ENCODE data around the gene POLR1G. TPM values are rescaled to one million over a fixed set of nuclear protein-coding genes. Genes with fewer than 3 reads are reported as not detected.

The POLR1G gene
- total RNA-seq, 2 experiments from 2014 or later, result 9.8 to 11.6 TPM

- POLR2A ChIA-PET, result interaction anchor here (0.7 kb wide), 1 partner anchor 323 kb away, joined by 3 read pairs; no protein-coding TSS in a partner anchor
- Mint-ChIP-seq H3K36me3 (ENCODE audit: low read depth) (peaks cover 1% of the 10 kb centered on the region), H3K4me3 (peak overlapping the region; percentile 44), H3K27me3 (no peaks in the 10 kb centered on the region), H3K4me1 (ENCODE audit: low read depth) (peaks cover 14% of the 10 kb centered on the region), H3K27ac (no peak overlapping the region), H3K9me3 (no peaks in the 10 kb centered on the region)
- no peak for TF ChIP-seq CTCF (IDR thresholded peaks at IDR 0.05)
- DNase-seq (no peak), ATAC-seq (no peak)
- intact Hi-C loops (cut with micrococcal nuclease), result no loop called here
- CTCF ChIA-PET, result interaction anchor here (1.3 kb wide), 1 partner anchor 30 kb away, joined by 5 read pairs; no protein-coding TSS in a partner anchor
These were observed 37.6 kb upstream of the POLR1G start for GRCh38 chr19:45368737-45369340.

- Mint-ChIP-seq H3K27ac (peak within 1 kb of the TSS; percentile 99), H3K9me3 (no peaks in the 10 kb centered on the region), H3K4me1 (ENCODE audit: low read depth) (peaks cover 14% of the 10 kb centered on the region), H3K4me3 (peak within 1 kb of the TSS; percentile 91), H3K27me3 (no peaks in the 10 kb centered on the region), H3K36me3 (ENCODE audit: low read depth) (peaks cover 1% of the 10 kb centered on the region)
- ChIA-PET CTCF (interaction anchor here (1.2 to 1.3 kb wide), 3 partner anchors 32 to 115 kb away, joined by 4 to 6 read pairs (median 4); no protein-coding TSS in a partner anchor), POLR2A (interaction anchor here (0.6 to 1.1 kb wide), 2 partner anchors 32 to 51 kb away, joined by 3 to 4 read pairs; no protein-coding TSS in a partner anchor)
- ATAC-seq (peak; percentile 100), DNase-seq (peak; percentile 99)
- TF ChIP-seq CTCF (IDR thresholded peaks at IDR 0.05), result no peak
- intact Hi-C loops (cut with micrococcal nuclease), result no loop called here
These were observed 35.8 kb upstream of the POLR1G start, which contains the start of gene ERCC2 for GRCh38 chr19:45370410-45371204. Gene ERCC2 (minus strand): TSS chr19:45370573. CDS start chr19:45370540, 33 bp downstream.

- no peaks in the 10 kb centered on the region for H3K4me1 Mint-ChIP-seq (ENCODE audit: low read depth)
- H3K36me3 Mint-ChIP-seq (ENCODE audit: low read depth), result no peaks in the 10 kb centered on the region
- intact Hi-C loops (cut with micrococcal nuclease), result no loop called here
- H3K27me3 Mint-ChIP-seq, result no peaks in the 10 kb centered on the region
- ChIA-PET POLR2A (interaction anchor here (1.5 kb wide), 1 partner anchor 19 kb away, joined by 3 read pairs; no protein-coding TSS in a partner anchor), CTCF (no interaction called here)
- TF ChIP-seq CTCF (IDR thresholded peaks at IDR 0.05), result no peak
- no peak overlapping the region for H3K4me3 Mint-ChIP-seq
- DNase-seq (no peak), ATAC-seq (no peak)
- no peak overlapping the region for H3K27ac Mint-ChIP-seq
- H3K9me3 Mint-ChIP-seq, result no peaks in the 10 kb centered on the region
These were observed 30.3 kb upstream of the POLR1G start for GRCh38 chr19:45376045-45376724.

- no peak for TF ChIP-seq CTCF (IDR thresholded peaks at IDR 0.05)
- ChIA-PET POLR2A (no interaction called here), CTCF (no interaction called here)
- Mint-ChIP-seq H3K27ac (no peak overlapping the region), H3K9me3 (no peaks in the 10 kb centered on the region), H3K27me3 (peaks cover 4% of the 10 kb centered on the region), H3K36me3 (ENCODE audit: low read depth) (no peaks in the 10 kb centered on the region), H3K4me1 (ENCODE audit: low read depth) (no peaks in the 10 kb centered on the region), H3K4me3 (no peak overlapping the region)
- DNase-seq (no peak), ATAC-seq (no peak)
- intact Hi-C loops (cut with micrococcal nuclease), result no loop called here
These were observed 26.3 kb upstream of the POLR1G start for GRCh38 chr19:45380107-45380506.
